Measurements from ENCODE around the gene KLHDC4.

The KLHDC4 gene

GRCh38 chr16:87675111-87675719, 90.6 kb downstream of the KLHDC4 start:
- TF ChIP-seq, protein P1, sequence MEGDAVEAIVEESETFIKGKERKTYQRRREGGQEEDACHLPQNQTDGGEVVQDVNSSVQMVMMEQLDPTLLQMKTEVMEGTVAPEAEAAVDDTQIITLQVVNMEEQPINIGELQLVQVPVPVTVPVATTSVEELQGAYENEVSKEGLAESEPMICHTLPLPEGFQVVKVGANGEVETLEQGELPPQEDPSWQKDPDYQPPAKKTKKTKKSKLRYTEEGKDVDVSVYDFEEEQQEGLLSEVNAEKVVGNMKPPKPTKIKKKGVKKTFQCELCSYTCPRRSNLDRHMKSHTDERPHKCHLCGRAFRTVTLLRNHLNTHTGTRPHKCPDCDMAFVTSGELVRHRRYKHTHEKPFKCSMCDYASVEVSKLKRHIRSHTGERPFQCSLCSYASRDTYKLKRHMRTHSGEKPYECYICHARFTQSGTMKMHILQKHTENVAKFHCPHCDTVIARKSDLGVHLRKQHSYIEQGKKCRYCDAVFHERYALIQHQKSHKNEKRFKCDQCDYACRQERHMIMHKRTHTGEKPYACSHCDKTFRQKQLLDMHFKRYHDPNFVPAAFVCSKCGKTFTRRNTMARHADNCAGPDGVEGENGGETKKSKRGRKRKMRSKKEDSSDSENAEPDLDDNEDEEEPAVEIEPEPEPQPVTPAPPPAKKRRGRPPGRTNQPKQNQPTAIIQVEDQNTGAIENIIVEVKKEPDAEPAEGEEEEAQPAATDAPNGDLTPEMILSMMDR (IDR thresholded peaks at IDR 0.05; ENCODE audit: insufficient read depth, low read depth, low read length, missing control alignments): no peak
- no peak for DNase-seq (ENCODE audit: low read depth)
- no peak overlapping the region for H3K4me3 ChIP-seq (ENCODE audit: low read depth, low read length)

DNA sequence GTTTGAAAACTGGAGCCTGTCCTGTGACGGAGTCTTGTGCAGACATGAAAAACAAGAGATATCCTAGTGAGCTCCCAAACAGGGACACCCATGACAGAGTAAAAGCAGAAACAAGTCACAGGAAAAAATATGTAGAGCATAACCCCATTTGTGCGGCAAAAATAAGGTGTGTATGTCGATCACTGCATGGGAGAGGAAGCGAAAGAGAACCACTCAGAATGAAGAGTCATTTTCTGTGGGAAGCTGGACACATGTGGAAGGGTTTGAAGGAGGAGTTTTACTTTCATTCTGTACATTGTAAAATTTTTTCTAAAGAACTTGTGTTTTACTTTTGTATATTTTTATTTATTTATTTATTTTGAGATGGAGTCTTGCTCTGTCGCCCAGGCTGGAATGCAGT, 91.4 kb downstream of the KLHDC4 start:
- TF ChIP-seq, protein P1 (IDR thresholded peaks at IDR 0.05; ENCODE audit: insufficient read depth, low read depth, low read length, missing control alignments): no peak
- DNase-seq (ENCODE audit: low read depth): no peak
- no peak overlapping the region for H3K4me3 ChIP-seq (ENCODE audit: low read depth, low read length)

DNA sequence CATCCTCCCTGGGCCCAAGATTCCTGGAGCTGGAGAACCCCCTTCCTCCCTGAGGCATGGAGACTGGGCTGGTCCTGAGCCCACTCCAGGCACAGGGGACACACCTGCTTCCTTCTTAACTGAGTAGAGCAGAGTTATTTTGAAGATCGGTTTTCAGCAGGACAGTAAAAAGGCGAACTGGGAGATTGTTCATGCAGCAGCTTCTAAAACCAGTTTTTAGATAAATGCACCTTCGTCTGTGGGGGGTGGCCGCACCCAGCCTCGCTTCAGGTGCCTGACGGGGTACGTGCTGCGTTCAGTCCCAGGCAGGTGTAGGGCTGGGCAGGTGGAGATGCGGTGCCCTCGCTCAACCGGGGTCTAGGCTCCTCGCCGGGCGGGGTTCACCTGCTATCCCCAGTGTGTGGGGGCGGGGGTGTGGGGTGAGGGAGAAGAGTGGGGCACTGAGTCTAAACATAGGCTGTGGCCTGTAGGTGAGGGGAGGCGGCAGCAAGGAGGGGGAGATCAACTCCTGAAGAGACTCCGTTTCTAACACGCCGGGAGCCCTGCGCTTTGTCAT, 94.0 kb downstream of the KLHDC4 start:
- TF ChIP-seq, protein P1 (IDR thresholded peaks at IDR 0.05; ENCODE audit: insufficient read depth, low read depth, low read length, missing control alignments): no peak
- DNase-seq (ENCODE audit: low read depth): no peak
- H3K4me3 ChIP-seq (ENCODE audit: low read depth, low read length): no peak overlapping the region

- H3K4me3 ChIP-seq (ENCODE audit: low read depth, low read length): no peak overlapping the region
- TF ChIP-seq, protein P1 (IDR thresholded peaks at IDR 0.05; ENCODE audit: insufficient read depth, low read depth, low read length, missing control alignments): no peak
- no peak for DNase-seq (ENCODE audit: low read depth)
Observed at GRCh38 chr16:87671221-87671620, 94.6 kb downstream of the KLHDC4 start.

DNA sequence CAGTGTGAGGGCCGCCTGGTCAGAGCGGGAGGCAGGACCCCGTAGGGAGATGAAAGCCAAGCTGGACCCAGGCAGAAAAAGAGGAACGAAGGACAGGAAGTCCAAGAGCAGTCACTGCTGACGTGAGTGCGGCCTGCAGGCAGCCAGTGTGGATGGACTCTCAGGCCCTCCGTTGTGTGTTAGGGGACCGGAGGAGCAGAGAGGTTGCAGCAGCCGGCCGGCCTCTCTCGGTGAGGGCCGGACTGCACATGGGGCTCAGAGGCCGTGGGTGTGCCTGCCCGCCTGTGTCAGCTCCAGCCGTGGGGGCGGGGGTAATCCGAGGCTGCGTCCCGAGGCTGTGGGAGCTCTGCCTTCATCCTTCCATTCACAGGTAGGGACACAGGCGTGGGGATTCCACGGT, 96.1 kb downstream of the KLHDC4 start:
- H3K4me3 ChIP-seq (ENCODE audit: low read depth, low read length): no peak overlapping the region
- DNase-seq (ENCODE audit: low read depth): no peak
- TF ChIP-seq, protein P1 (IDR thresholded peaks at IDR 0.05; ENCODE audit: insufficient read depth, low read depth, low read length, missing control alignments): no peak

DNA sequence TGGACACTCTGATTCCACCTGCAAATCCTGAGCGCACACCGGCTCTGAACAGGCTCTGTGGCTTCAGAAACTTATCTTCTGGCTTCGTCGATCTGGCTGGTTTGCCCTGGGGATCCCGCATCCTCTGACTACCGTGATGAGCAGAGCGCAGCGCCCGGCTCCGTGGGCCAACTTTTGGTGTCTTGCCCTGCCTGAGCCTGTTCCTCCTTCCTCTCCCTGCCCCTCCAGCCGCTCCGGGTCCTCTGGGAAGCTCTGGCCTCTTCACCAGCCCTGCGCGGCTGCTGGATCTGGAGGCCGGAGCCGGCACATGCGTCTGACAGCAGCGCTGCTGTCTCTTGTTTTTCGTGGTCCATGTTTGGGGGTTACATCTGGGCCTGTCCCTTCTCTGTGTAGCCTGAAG, 97.8 kb downstream of the KLHDC4 start:
- no peak for DNase-seq (ENCODE audit: low read depth)
- H3K4me3 ChIP-seq (ENCODE audit: low read depth, low read length): no peak overlapping the region
- TF ChIP-seq, protein P1 (IDR thresholded peaks at IDR 0.05; ENCODE audit: insufficient read depth, low read depth, low read length, missing control alignments): no peak

GRCh38 chr16:87667443-87667842, 98.3 kb downstream of the KLHDC4 start:
- TF ChIP-seq, protein P1 (IDR thresholded peaks at IDR 0.05; ENCODE audit: insufficient read depth, low read depth, low read length, missing control alignments): no peak
- no peak for DNase-seq (ENCODE audit: low read depth)
- no peak overlapping the region for H3K4me3 ChIP-seq (ENCODE audit: low read depth, low read length)

Data from GM12865 (cell line).